ENCODE measurements around the gene RPL19. TPM values are rescaled to one million over a fixed set of nuclear protein-coding genes. Genes with fewer than 3 reads are reported as not detected.

The RPL19 gene
- total RNA-seq, 2 experiments from 2014 or later = 3,527 to 3,670 TPM

DNA sequence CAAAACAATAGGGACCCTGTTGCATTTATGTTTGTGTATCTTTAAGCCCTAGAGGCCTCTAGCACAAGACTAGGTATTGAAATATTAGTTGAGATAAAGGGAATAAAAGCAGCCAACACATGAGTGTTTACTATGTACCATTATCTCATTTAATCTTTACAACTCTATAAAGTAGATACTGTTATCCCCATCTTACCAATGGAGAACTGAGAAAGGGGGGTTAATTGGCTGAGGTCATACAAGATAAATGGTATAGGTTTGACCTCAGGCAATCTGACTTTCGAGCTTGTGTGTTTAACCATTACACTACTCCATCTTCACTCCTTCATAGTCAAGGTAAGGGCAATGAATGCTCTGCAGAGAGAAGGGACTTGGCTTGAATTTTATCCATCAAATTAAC lies 51.9 kb downstream of the RPL19 start:
- no peaks in the 10 kb centered on the region for H3K27me3 Mint-ChIP-seq
- DNase-seq (no peak), ATAC-seq (ENCODE audit: poor library complexity) (no peak)
- no peak for TF ChIP-seq CTCF (IDR thresholded peaks at IDR 0.05)
- Histone ChIP-seq H3K9me3 (ENCODE audit: control insufficient read depth in 1 of 2, insufficient read depth in 1 of 2, low read length in 2 of 2) (no peaks in the 10 kb centered on the region), H3K4me3 (ENCODE audit: low read length) (no peak overlapping the region), H3K27me3 (ENCODE audit: control insufficient read depth in 1 of 2, insufficient read depth in 2 of 2, low read length in 2 of 2) (no peaks in the 10 kb centered on the region), H3K36me3 (ENCODE audit: insufficient read depth, low read length) (peaks cover 28% of the 10 kb centered on the region), H3K27ac (ENCODE audit: low read depth in 1 of 2, low read length in 2 of 2) (no peak overlapping the region), H3K4me1 (ENCODE audit: insufficient read depth, low read length) (no peaks in the 10 kb centered on the region)
- H3K27ac Mint-ChIP-seq = no peak overlapping the region
- H3K9me3 Mint-ChIP-seq = no peaks in the 10 kb centered on the region
- ChIA-PET CTCF (interaction anchor here (0.6 to 2.0 kb wide), 2 partner anchors 45 to 142 kb away, joined by 3 to 9 read pairs; no protein-coding TSS in a partner anchor), POLR2A (no interaction called here)
- no peak overlapping the region for H3K4me3 Mint-ChIP-seq
- intact Hi-C loops (cut with DNase I, micrococcal nuclease) = no loop called here
- H3K4me1 Mint-ChIP-seq (ENCODE audit: low read depth) = no peaks in the 10 kb centered on the region
- H3K36me3 Mint-ChIP-seq (ENCODE audit: low read depth) = peaks cover 25% of the 10 kb centered on the region

DNA sequence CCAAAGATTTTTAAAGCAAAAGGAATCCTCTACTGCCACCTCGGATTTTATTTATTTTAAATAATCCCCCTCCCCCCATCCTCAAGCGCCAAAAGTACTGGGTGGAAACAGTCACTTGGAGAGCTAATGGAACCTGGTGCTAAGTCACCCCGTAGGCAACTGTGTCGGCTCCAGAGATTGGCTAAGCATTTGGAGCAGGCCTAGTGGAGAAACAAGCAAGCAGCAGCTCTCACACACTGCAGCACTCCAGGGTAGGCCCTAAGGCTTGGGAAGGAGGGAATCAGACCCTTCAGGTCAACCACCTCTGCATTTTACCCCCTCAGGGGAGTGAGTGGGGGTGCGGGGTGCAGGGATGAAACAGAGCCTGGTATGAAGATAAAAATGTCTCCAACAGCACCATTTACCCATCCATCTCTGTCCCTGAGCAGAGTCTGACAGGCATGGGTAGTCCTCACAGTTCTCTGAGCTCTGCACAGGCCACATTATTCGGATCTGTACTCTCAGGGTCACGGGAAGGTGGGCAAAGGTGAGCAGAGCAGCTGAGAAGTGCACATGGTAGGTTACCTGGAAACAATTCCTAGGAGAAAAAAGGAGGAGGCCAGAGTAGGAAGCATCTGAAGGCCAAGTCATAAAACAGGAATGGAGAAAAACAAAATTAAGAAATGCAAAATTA lies 52.8 kb downstream of the RPL19 start:
- DNase-seq = no peak
- ChIA-PET CTCF (interaction anchor here (0.6 to 2.0 kb wide), 2 partner anchors 46 to 141 kb away, joined by 3 to 9 read pairs; no protein-coding TSS in a partner anchor), POLR2A (no interaction called here)
- no peak overlapping the region for H3K4me3 Mint-ChIP-seq
- Histone ChIP-seq H3K27me3 (ENCODE audit: control insufficient read depth in 1 of 2, insufficient read depth in 2 of 2, low read length in 2 of 2) (no peaks in the 10 kb centered on the region), H3K9me3 (ENCODE audit: control insufficient read depth in 1 of 2, insufficient read depth in 1 of 2, low read length in 2 of 2) (no peaks in the 10 kb centered on the region), H3K36me3 (ENCODE audit: insufficient read depth, low read length) (peaks cover 36% of the 10 kb centered on the region), H3K4me1 (ENCODE audit: insufficient read depth, low read length) (no peaks in the 10 kb centered on the region), H3K27ac (ENCODE audit: low read depth in 1 of 2, low read length in 2 of 2) (no peak overlapping the region), H3K4me3 (ENCODE audit: low read length) (no peak overlapping the region)
- H3K27me3 Mint-ChIP-seq = no peaks in the 10 kb centered on the region
- H3K9me3 Mint-ChIP-seq = no peaks in the 10 kb centered on the region
- no peak overlapping the region for H3K27ac Mint-ChIP-seq
- no peak for ATAC-seq (ENCODE audit: poor library complexity)
- H3K4me1 Mint-ChIP-seq (ENCODE audit: low read depth) = no peaks in the 10 kb centered on the region
- H3K36me3 Mint-ChIP-seq (ENCODE audit: low read depth) = peaks cover 34% of the 10 kb centered on the region
- intact Hi-C loops (cut with DNase I, micrococcal nuclease) = no loop called here
- no peak for TF ChIP-seq CTCF (IDR thresholded peaks at IDR 0.05)

Other genes with a start within 250 kb of the RPL19 start
- gene FBXO47, start 232.9 kb upstream of the RPL19 start, total RNA-seq = not detected
- gene PLXDC1, start 48.6 kb upstream of the RPL19 start, total RNA-seq = 10 to 100 TPM; 66.7 to 67.6 TPM
- gene ARL5C, start 34.1 kb upstream of the RPL19 start, total RNA-seq = not detected
- gene CACNB1, start 2.6 kb upstream of the RPL19 start, total RNA-seq = 10 to 100 TPM; 14.9 to 15.5 TPM
- not detected for gene STAC2, start 25.7 kb downstream of the RPL19 start, total RNA-seq
- 10 to 100 TPM; 16.7 to 17.1 TPM for gene FBXL20, start 201.3 kb downstream of the RPL19 start, total RNA-seq

Data from CD4-positive, alpha-beta T cell (primary cell).